Sciatic nerve (tissue), 2 donors: Measurements from ENCODE around the gene APOD. TPM values are rescaled to one million over a fixed set of nuclear protein-coding genes. Genes with fewer than 3 reads are reported as not detected.
A peak's percentile ranks its signal among the peaks of the same experiment; 100 is the strongest.
"Not testable (repeated sequence)": the region's sequence is repeated elsewhere in the genome, so short reads cannot be mapped to it uniquely, and the experiment has no call there.

Source experiments
- ATAC-seq: fragments of 200-7000 bp; cut with Tn5 transposase; one replicate; pipeline ENCODE4 v1.9.1; 2020; ENCODE audit warnings: mild to moderate bottlenecking, moderate library complexity
- DNase-seq: peaks from one replicate; pipeline ENCODE4 v3.0.0-alpha.2; 2020; ENCODE audit warnings: low spot score
- intact Hi-C: fragments of 100-400 bp; cut with DNase I; formaldehyde crosslinking; loops from one replicate; pipeline ENCODE4 v1.14.2; 2022
- total RNA-seq: library from RNA; stranded (reverse); fragmentation: NEBNext Ultra II Directional; extraction: Animal tissue kit (Norgen Biotek cat#: 25700); gene quantifications from one replicate; pipeline ENCODE4 v1.2.1, GENCODE V29; 2021
- donor health status: DM: no; HTN: no; CAD: no.
- donor health status: DM: no; HTN: no; CAD: no.

APOD gene
- total RNA-seq, 1 donor from 2014 or later: 6,445 TPM

GRCh38 chr3:195620476-195620875, 36.7 kb upstream of the APOD start:
- ATAC-seq, intact Hi-C loops, DNase-seq: not testable (repeated sequence)

- intact Hi-C loops, DNase-seq, ATAC-seq: not testable (repeated sequence)
Measured at GRCh38 chr3:195619591-195620369, 36.0 kb upstream of the APOD start.

- peak; percentile 54 for ATAC-seq
- intact Hi-C loops, DNase-seq: not testable (repeated sequence)
Measured at GRCh38 chr3:195617784-195618659, 34.3 kb upstream of the APOD start.

GRCh38 chr3:195617134-195617533, 33.4 kb upstream of the APOD start:
- intact Hi-C loops, DNase-seq, ATAC-seq: not testable (repeated sequence)

- DNase-seq: no peak
- no peak for ATAC-seq
- intact Hi-C loops: no loop called here
Measured at GRCh38 chr3:195616681-195617080, 32.9 kb upstream of the APOD start.

GRCh38 chr3:195615952-195616537, 32.3 kb upstream of the APOD start:
- ATAC-seq, DNase-seq, intact Hi-C loops: not testable (repeated sequence)

- ATAC-seq, intact Hi-C loops, DNase-seq: not testable (repeated sequence)
Measured at GRCh38 chr3:195614672-195615504, 31.1 kb upstream of the APOD start.

GRCh38 chr3:195613468-195614069, 29.8 kb upstream of the APOD start:
- intact Hi-C loops: no loop called here
- ATAC-seq (no peak), DNase-seq (no peak)

- intact Hi-C loops: no loop called here
- ATAC-seq (peak; percentile 70), DNase-seq (no peak)
Measured at GRCh38 chr3:195612075-195612800, 28.5 kb upstream of the APOD start.

- intact Hi-C loops: no loop called here
- no peak for DNase-seq
- ATAC-seq: no peak
Measured at GRCh38 chr3:195609229-195609628, 25.5 kb upstream of the APOD start.

- DNase-seq, intact Hi-C loops: not testable (repeated sequence)
Measured at GRCh38 chr3:195601785-195602184, 18.0 kb upstream of the APOD start.

GRCh38 chr3:195601382-195601781, 17.6 kb upstream of the APOD start:
- DNase-seq (no peak), ATAC-seq (no peak)
- intact Hi-C loops: no loop called here

More at GRCh38 chr3:195601785-195602184, 18.0 kb upstream of the APOD start:
- not testable (repeated sequence) for ATAC-seq

GRCh38 chr3:195599926-195600325, 16.2 kb upstream of the APOD start:
- DNase-seq, ATAC-seq, intact Hi-C loops: not testable (repeated sequence)

- not testable (repeated sequence) for DNase-seq
Measured at GRCh38 chr3:195599516-195599915, 15.8 kb upstream of the APOD start.

GRCh38 chr3:195597848-195598247, 14.1 kb upstream of the APOD start:
- ATAC-seq (peak; percentile 80), DNase-seq (no peak)
- intact Hi-C loops: no loop called here

More at GRCh38 chr3:195599516-195599915, 15.8 kb upstream of the APOD start:
- intact Hi-C loops, ATAC-seq: not testable (repeated sequence)

GRCh38 chr3:195597229-195597628, 13.5 kb upstream of the APOD start:
- DNase-seq: no peak

GRCh38 chr3:195596765-195597171, 13.0 kb upstream of the APOD start:
- no peak for DNase-seq
- intact Hi-C loops: no loop called here
- no peak for ATAC-seq

More at GRCh38 chr3:195597229-195597628, 13.5 kb upstream of the APOD start:
- ATAC-seq: no peak
- intact Hi-C loops: no loop called here
